GM23248 (cell line): ENCODE results near the gene TEPSIN. TPM values are rescaled to one million over a fixed set of nuclear protein-coding genes. Genes with fewer than 3 reads are reported as not detected.

ENCODE experiments used
- DNase-seq: peaks from one replicate; pipeline ENCODE4 v3.0.0-alpha.2; 2015
- H2AFZ ChIP-seq: fragments of 200-600 bp; sonication (generic); 2 replicates; pipeline ENCODE4 v1.6.1; 2016; ENCODE audit warnings: antibody characterized with exemption
- H3F3A ChIP-seq: fragments of 200-600 bp; sonication (generic); 2 replicates; pipeline ENCODE4 v1.6.1; 2016; ENCODE audit warnings: mild to moderate bottlenecking, antibody characterized with exemption, mixed run types; ENCODE audit not compliant: insufficient read depth
- H3K27ac ChIP-seq: fragments of 200-600 bp; sonication (generic); 2 replicates; pipeline ENCODE4 v1.5.1; 2016; ENCODE audit warnings: mild to moderate bottlenecking
- H3K27me3 ChIP-seq: fragments of 200-600 bp; sonication (generic); replicated peaks from 2 replicates; pipeline ENCODE4 v1.6.1; 2016; ENCODE audit warnings: mild to moderate bottlenecking; ENCODE audit not compliant: insufficient read depth
- H3K36me3 ChIP-seq: fragments of 200-600 bp; sonication (generic); 2 replicates; pipeline ENCODE4 v1.6.1; 2016; ENCODE audit warnings: low read depth, mild to moderate bottlenecking
- H3K4me1 ChIP-seq: fragments of 200-600 bp; sonication (generic); 2 replicates; pipeline ENCODE4 v1.6.1; 2016; ENCODE audit warnings: mild to moderate bottlenecking; ENCODE audit not compliant: insufficient read depth
- H3K4me2 ChIP-seq: fragments of 200-600 bp; sonication (generic); one replicate; pipeline ENCODE4 v1.6.1; 2016; ENCODE audit warnings: mild to moderate bottlenecking; ENCODE audit not compliant: unreplicated experiment
- H3K4me3 ChIP-seq: fragments of 200-600 bp; sonication (generic); 2 replicates; pipeline ENCODE4 v1.5.1; 2016; ENCODE audit warnings: mild to moderate bottlenecking
- H3K79me2 ChIP-seq: fragments of 200-600 bp; sonication (generic); 2 replicates; pipeline ENCODE4 v1.6.1; 2016; ENCODE audit warnings: mild to moderate bottlenecking; ENCODE audit not compliant: insufficient read depth
- H3K9ac ChIP-seq: fragments of 200-600 bp; sonication (generic); 2 replicates; pipeline ENCODE4 v1.6.1; 2016; ENCODE audit warnings: mild to moderate bottlenecking
- H3K9me2 ChIP-seq: fragments of 200-600 bp; sonication (generic); 2 replicates; pipeline ENCODE4 v1.6.1; 2016; ENCODE audit warnings: mixed run types, mild to moderate bottlenecking, moderate library complexity; ENCODE audit not compliant: insufficient read depth
- H3K9me3 ChIP-seq: fragments of 200-600 bp; sonication (generic); one replicate; pipeline ENCODE4 v1.6.1; 2017; ENCODE audit warnings: low read depth
- H4K20me1 ChIP-seq: fragments of 200-600 bp; sonication (generic); 2 replicates; pipeline ENCODE4 v1.6.0; 2016; ENCODE audit not compliant: insufficient read depth
- EZH2 ChIP-seq: fragments of 200-600 bp; sonication (generic); IDR thresholded peaks from 2 replicates; pipeline ENCODE4 v1.6.1; 2018; ENCODE audit warnings: antibody characterized with exemption, mild to moderate bottlenecking; ENCODE audit not compliant: insufficient read depth, poor library complexity, severe bottlenecking
- EZH2phosphoT487 ChIP-seq: fragments of 200-600 bp; sonication (generic); IDR thresholded peaks from 2 replicates; pipeline ENCODE4 v1.6.1; 2018; ENCODE audit warnings: antibody characterized with exemption, moderate library complexity, mild to moderate bottlenecking, low read depth; ENCODE audit not compliant: insufficient read depth
- WGBS, 2 experiments: methylation state at CpG; one replicate each; pipeline ENCODE4 v1.1.6; 2015 to 2017; ENCODE audit warnings: low lambda C conversion rate in 2 of 2, low coverage in 1 of 2; ENCODE audit errors: missing lambda C conversion rate in 2 of 2; 5-methylcytosine and 5-hydroxymethylcytosine counted together
- in situ Hi-C: fragments of 300-500 bp; cut with MboI; formaldehyde crosslinking; loops from 2 replicates; pipeline ENCODE4 v1.15.0; 2020
- polyA plus RNA-seq: library from polyadenylated mRNA; unstranded; fragments of >200 nt; fragmentation: Nextera tagmentation; extraction: Ambion mirVana; gene quantifications from 2 replicates; pipeline ENCODE4 v1.2.1, GENCODE V29; 2016
- total RNA-seq: library from RNA; depleted of rRNA; stranded (reverse); fragments of >200 nt; shearing (Covaris generic); gene quantifications from 2 replicates; pipeline ENCODE4 v1.2.3, GENCODE V29; 2014

The TEPSIN gene
- total and polyA plus RNA-seq, 2 experiments from 2014 or later, result 2.7 to 16.1 TPM

GRCh38 chr17:81204578-81204977 lies 34.3 kb downstream of the TEPSIN start:
- no peak for DNase-seq
- H3K9me3 ChIP-seq, result no peaks in the 10 kb centered on the region
- no peaks in the 10 kb centered on the region for H3K36me3 ChIP-seq
- 88 to 92% methylated on average over 10 of the region's 10 CpGs for WGBS, 2 experiments
- no peak overlapping the region for H3K9ac ChIP-seq
- no peak overlapping the region for H3K27ac ChIP-seq
- H3F3A ChIP-seq, result no peaks in the 10 kb centered on the region
- TF ChIP-seq EZH2phosphoT487, result no peak
- TF ChIP-seq EZH2, result no peak
- H3K27me3 ChIP-seq, result no peaks in the 10 kb centered on the region
- in situ Hi-C loops, result no loop called here
- H3K4me3 ChIP-seq, result no peak overlapping the region
- H4K20me1 ChIP-seq, result no peaks in the 10 kb centered on the region
- no peaks in the 10 kb centered on the region for H3K79me2 ChIP-seq
- H3K4me2 ChIP-seq, result no peak overlapping the region
- H3K9me2 ChIP-seq, result no peaks in the 10 kb centered on the region
- H3K4me1 ChIP-seq, result no peaks in the 10 kb centered on the region
- no peak overlapping the region for H2AFZ ChIP-seq

- Histone ChIP-seq H3K9me2 (no peaks in the 10 kb centered on the region), H3K4me3 (no peak overlapping the region), H4K20me1 (no peaks in the 10 kb centered on the region), H3K9me3 (no peaks in the 10 kb centered on the region), H3K4me2 (no peak overlapping the region), H3K27ac (no peak overlapping the region), H2AFZ (no peak overlapping the region), H3K4me1 (no peaks in the 10 kb centered on the region), H3K27me3 (no peaks in the 10 kb centered on the region), H3F3A (no peaks in the 10 kb centered on the region), H3K79me2 (no peaks in the 10 kb centered on the region), H3K36me3 (no peaks in the 10 kb centered on the region), H3K9ac (no peak overlapping the region)
- in situ Hi-C loops, result no loop called here
- no peak for TF ChIP-seq EZH2phosphoT487
- no peak for TF ChIP-seq EZH2
- 93 to 96% methylated on average over 18 to 20 of the region's 20 CpGs for WGBS, 2 experiments
- no peak for DNase-seq
These were observed 35.7 kb downstream of the TEPSIN start for GRCh38 chr17:81203136-81203535.

- Histone ChIP-seq H3K79me2 (no peaks in the 10 kb centered on the region), H4K20me1 (no peaks in the 10 kb centered on the region), H3F3A (no peaks in the 10 kb centered on the region), H3K9me2 (no peaks in the 10 kb centered on the region), H3K9ac (no peak overlapping the region), H3K4me2 (no peak overlapping the region), H2AFZ (no peak overlapping the region), H3K36me3 (no peaks in the 10 kb centered on the region), H3K27ac (no peak overlapping the region), H3K4me1 (no peaks in the 10 kb centered on the region), H3K27me3 (no peaks in the 10 kb centered on the region), H3K9me3 (no peaks in the 10 kb centered on the region), H3K4me3 (no peak overlapping the region)
- no peak for DNase-seq
- 98 to 100% methylated on average over 10 of the region's 10 CpGs for WGBS, 2 experiments
- in situ Hi-C loops, result no loop called here
- no peak for TF ChIP-seq EZH2phosphoT487
- TF ChIP-seq EZH2, result no peak
These were observed 36.5 kb downstream of the TEPSIN start for GRCh38 chr17:81202318-81202717.

GRCh38 chr17:81200695-81201580 lies 37.9 kb downstream of the TEPSIN start:
- Histone ChIP-seq H2AFZ (no peak overlapping the region), H4K20me1 (no peaks in the 10 kb centered on the region), H3K4me3 (no peak overlapping the region), H3K4me1 (no peaks in the 10 kb centered on the region), H3K9me2 (no peaks in the 10 kb centered on the region), H3K9me3 (no peaks in the 10 kb centered on the region), H3K4me2 (no peak overlapping the region), H3K27me3 (no peaks in the 10 kb centered on the region), H3F3A (no peaks in the 10 kb centered on the region), H3K9ac (no peak overlapping the region), H3K36me3 (no peaks in the 10 kb centered on the region), H3K27ac (no peak overlapping the region), H3K79me2 (no peaks in the 10 kb centered on the region)
- DNase-seq, result peak; percentile 79
- WGBS, 2 experiments, result 73 to 77% methylated on average over 27 of the region's 27 CpGs
- TF ChIP-seq EZH2 (no peak), EZH2phosphoT487 (no peak)
- in situ Hi-C loops, result no loop called here
